Measurements from ENCODE around the gene DNAJC12. TPM values are rescaled to one million over a fixed set of nuclear protein-coding genes. Genes with fewer than 3 reads are reported as not detected.

The DNAJC12 gene
- total and polyA plus RNA-seq, 7 donors, result 2.1 to 20.4 (median 7.8) TPM

GRCh38 chr10:67760272-67760671 is 77.7 kb downstream of the DNAJC12 start:
- ATAC-seq (no peak), DNase-seq (no peak)

More at GRCh38 chr10:67760272-67760671, 77.7 kb downstream of the DNAJC12 start:
- TF ChIP-seq, protein P1, sequence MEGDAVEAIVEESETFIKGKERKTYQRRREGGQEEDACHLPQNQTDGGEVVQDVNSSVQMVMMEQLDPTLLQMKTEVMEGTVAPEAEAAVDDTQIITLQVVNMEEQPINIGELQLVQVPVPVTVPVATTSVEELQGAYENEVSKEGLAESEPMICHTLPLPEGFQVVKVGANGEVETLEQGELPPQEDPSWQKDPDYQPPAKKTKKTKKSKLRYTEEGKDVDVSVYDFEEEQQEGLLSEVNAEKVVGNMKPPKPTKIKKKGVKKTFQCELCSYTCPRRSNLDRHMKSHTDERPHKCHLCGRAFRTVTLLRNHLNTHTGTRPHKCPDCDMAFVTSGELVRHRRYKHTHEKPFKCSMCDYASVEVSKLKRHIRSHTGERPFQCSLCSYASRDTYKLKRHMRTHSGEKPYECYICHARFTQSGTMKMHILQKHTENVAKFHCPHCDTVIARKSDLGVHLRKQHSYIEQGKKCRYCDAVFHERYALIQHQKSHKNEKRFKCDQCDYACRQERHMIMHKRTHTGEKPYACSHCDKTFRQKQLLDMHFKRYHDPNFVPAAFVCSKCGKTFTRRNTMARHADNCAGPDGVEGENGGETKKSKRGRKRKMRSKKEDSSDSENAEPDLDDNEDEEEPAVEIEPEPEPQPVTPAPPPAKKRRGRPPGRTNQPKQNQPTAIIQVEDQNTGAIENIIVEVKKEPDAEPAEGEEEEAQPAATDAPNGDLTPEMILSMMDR (IDR thresholded peaks at IDR 0.05), result no peak
- 90 to 93% (median 90%) methylated on average over 7 of the region's 7 CpGs for WGBS, 3 donors
- Histone ChIP-seq H3K36me3 (ENCODE audit: insufficient read depth in 1 of 2, low read depth in 1 of 2) (no peaks in the 10 kb centered on the region), H3K4me3 (no peak overlapping the region), H3K27me3 (ENCODE audit: insufficient read depth in 3 of 3, low read length in 2 of 3) (no peaks in the 10 kb centered on the region), H3K27ac (no peak overlapping the region), H3K4me1 (no peaks in the 10 kb centered on the region), H3K9me3 (no peaks in the 10 kb centered on the region)
- intact Hi-C loops (cut with DNase I), result loop anchor here in 1 of 2 donors (10.0 kb wide), 1 partner anchor 225 kb away; no protein-coding TSS in a partner anchor

Other genes starting within 250 kb of the DNAJC12 start
- gene CTNNA3, start 142.0 kb downstream of the DNAJC12 start, total RNA-seq, result 10 to 100 TPM; 28.1 to 66.2 (median 46.5) TPM
- 1 to 10 TPM in 2 of 3 donors, under 1 TPM in 1; 0.85 to 5.2 (median 1.9) TPM for gene CTNNA3, start 142.0 kb downstream of the DNAJC12 start, polyA plus RNA-seq
- gene SIRT1, start 46.5 kb upstream of the DNAJC12 start, total RNA-seq, result 10 to 100 TPM; 14.7 to 24.3 (median 18.6) TPM
- gene SIRT1, start 46.5 kb upstream of the DNAJC12 start, polyA plus RNA-seq, result 10 to 100 TPM in 2 of 3 donors, 1 to 10 TPM in 1; 7.8 to 21.4 (median 16.1) TPM
- gene HERC4, start 237.1 kb upstream of the DNAJC12 start, total RNA-seq, result 10 to 100 TPM; 15.1 to 29.4 (median 20.6) TPM
- 10 to 100 TPM in 2 of 3 donors, 1 to 10 TPM in 1; 8.8 to 23.7 (median 17.6) TPM for gene HERC4, start 237.1 kb upstream of the DNAJC12 start, polyA plus RNA-seq